Psoas muscle (tissue), 8 donors: ENCODE measurements around the gene SEMA6D. TPM values are rescaled to one million over a fixed set of nuclear protein-coding genes. Genes with fewer than 3 reads are reported as not detected.

Experiments used
- ATAC-seq, 4 donors: fragments of 200-7000 bp; cut with Tn5 transposase; one replicate each; pipeline ENCODE4 v1.9.1; 2020; ENCODE audit warnings: moderate library complexity in 3 of 4, mild to moderate bottlenecking in 2 of 4
- DNase-seq, 2 donors: peaks; one replicate each; pipeline ENCODE4 v3.0.0-alpha.2; 2020
- H3K27ac ChIP-seq: fragments of 200-600 bp; one replicate; pipeline ENCODE4 v1.8.0; 2022
- H3K27me3 ChIP-seq, 3 donors: fragments of 200-600 bp in 1 of 3; one replicate each; pipeline versions ENCODE4 v1.6.1 to v1.8.0; 2013 to 2022; ENCODE audit warnings: low read length in 2 of 3, mild to moderate bottlenecking in 2 of 3, moderate library complexity in 1 of 3; ENCODE audit not compliant: insufficient read depth in 3 of 3
- H3K36me3 ChIP-seq, 2 donors: fragments of 200-600 bp in 1 of 2; one replicate each; pipeline versions ENCODE4 v1.6.1 to v1.8.0; 2013 to 2022; ENCODE audit warnings: low read depth in 1 of 2, mild to moderate bottlenecking in 1 of 2, moderate library complexity in 1 of 2; ENCODE audit not compliant: insufficient read depth in 1 of 2
- H3K4me1 ChIP-seq: fragments of 200-600 bp; one replicate; pipeline ENCODE4 v1.8.0; 2022
- H3K4me3 ChIP-seq: fragments of 200-600 bp; one replicate; pipeline ENCODE4 v1.8.0; 2022; ENCODE audit warnings: mild to moderate bottlenecking
- H3K9me3 ChIP-seq: fragments of 200-600 bp; one replicate; pipeline ENCODE4 v1.8.0; 2022
- WGBS, 3 donors: extraction: QIAGEN DNeasy Blood & Tissue Kit; methylation state at CpG; one replicate each; pipeline versions ENCODE4 v1.1.6 to v1.1.7; 2013; 5-methylcytosine and 5-hydroxymethylcytosine counted together
- intact Hi-C, 2 donors: fragments of 100-400 bp; cut with DNase I; formaldehyde crosslinking; loops; one replicate each; pipeline versions ENCODE4 v1.11.0 to v1.14.2; 2022
- polyA plus RNA-seq, 3 donors: library from polyadenylated mRNA; stranded (reverse); fragments of 200-250 nt; gene quantifications; one replicate each; pipeline ENCODE4 v1.2.3, GENCODE V29; 2013
- total RNA-seq, 4 donors: library from RNA; stranded (reverse); fragmentation: NEBNext Ultra II Directional in 2 of 4; extraction: Animal tissue kit (Norgen Biotek cat#: 25700) in 2 of 4; gene quantifications; one replicate each; pipeline versions ENCODE4 v1.2.1 to v1.2.4, GENCODE V29; 2021 to 2023
- TF ChIP-seq, protein P1 (sequence below): fragments of 200-600 bp; IDR thresholded peaks from one replicate; pipeline ENCODE4 v1.8.0; 2022; ENCODE audit warnings: antibody characterized with exemption
- donor health status: healthy with polysubstance abuse.
- donor health status: DM: no; HTN: no; CAD: no; lungs with moderate emphysema.
- donor health status: Bipolar disorder and iron deficiency.
- donor health status: healthy.
- donor health status: DM: yes; HTN: yes; CAD: no.
- donor health status: DM: no; HTN: no; CAD: no.
- donor health status: DM: no; HTN: no; CAD: no.
- donor health status: DM: yes; HTN: yes; CAD: no.

Gene SEMA6D
- total and polyA plus RNA-seq, 7 donors, result 1.1 to 7.4 (median 3.6) TPM

- peaks cover 20% of the 10 kb centered on the region for H3K4me1 ChIP-seq
- peak in 1 of 4 donors; percentile 11 for ATAC-seq
- no peaks in the 10 kb centered on the region for H3K9me3 ChIP-seq
- H3K36me3 ChIP-seq, result no peaks in the 10 kb centered on the region
- TF ChIP-seq, protein P1, sequence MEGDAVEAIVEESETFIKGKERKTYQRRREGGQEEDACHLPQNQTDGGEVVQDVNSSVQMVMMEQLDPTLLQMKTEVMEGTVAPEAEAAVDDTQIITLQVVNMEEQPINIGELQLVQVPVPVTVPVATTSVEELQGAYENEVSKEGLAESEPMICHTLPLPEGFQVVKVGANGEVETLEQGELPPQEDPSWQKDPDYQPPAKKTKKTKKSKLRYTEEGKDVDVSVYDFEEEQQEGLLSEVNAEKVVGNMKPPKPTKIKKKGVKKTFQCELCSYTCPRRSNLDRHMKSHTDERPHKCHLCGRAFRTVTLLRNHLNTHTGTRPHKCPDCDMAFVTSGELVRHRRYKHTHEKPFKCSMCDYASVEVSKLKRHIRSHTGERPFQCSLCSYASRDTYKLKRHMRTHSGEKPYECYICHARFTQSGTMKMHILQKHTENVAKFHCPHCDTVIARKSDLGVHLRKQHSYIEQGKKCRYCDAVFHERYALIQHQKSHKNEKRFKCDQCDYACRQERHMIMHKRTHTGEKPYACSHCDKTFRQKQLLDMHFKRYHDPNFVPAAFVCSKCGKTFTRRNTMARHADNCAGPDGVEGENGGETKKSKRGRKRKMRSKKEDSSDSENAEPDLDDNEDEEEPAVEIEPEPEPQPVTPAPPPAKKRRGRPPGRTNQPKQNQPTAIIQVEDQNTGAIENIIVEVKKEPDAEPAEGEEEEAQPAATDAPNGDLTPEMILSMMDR, result no peak
- DNase-seq, result no peak
- no peaks in the 10 kb centered on the region for H3K27me3 ChIP-seq
- no peak overlapping the region for H3K27ac ChIP-seq
- H3K4me3 ChIP-seq, result no peak overlapping the region
- 65 to 71% (median 68%) methylated on average over 5 of the region's 5 CpGs for WGBS, 3 donors
- intact Hi-C loops, result loop anchor here in 1 of 2 donors (10.0 kb wide), 1 partner anchor 548 kb away; no protein-coding TSS in a partner anchor
Measured at GRCh38 chr15:47742334-47742733, 25.0 kb downstream of the SEMA6D start.

GRCh38 chr15:47742742-47743141, 25.4 kb downstream of the SEMA6D start:
- Histone ChIP-seq H3K27me3 (no peaks in the 10 kb centered on the region), H3K4me3 (no peak overlapping the region), H3K27ac (no peak overlapping the region), H3K9me3 (no peaks in the 10 kb centered on the region), H3K4me1 (peaks cover 16% of the 10 kb centered on the region), H3K36me3 (no peaks in the 10 kb centered on the region)
- WGBS, 3 donors, result 59 to 73% (median 64%) methylated on average over 2 of the region's 2 CpGs
- TF ChIP-seq, protein P1, result no peak
- DNase-seq (no peak), ATAC-seq (no peak)
- intact Hi-C loops, result loop anchor here in 1 of 2 donors (10.0 kb wide), 1 partner anchor 548 kb away; no protein-coding TSS in a partner anchor

DNA sequence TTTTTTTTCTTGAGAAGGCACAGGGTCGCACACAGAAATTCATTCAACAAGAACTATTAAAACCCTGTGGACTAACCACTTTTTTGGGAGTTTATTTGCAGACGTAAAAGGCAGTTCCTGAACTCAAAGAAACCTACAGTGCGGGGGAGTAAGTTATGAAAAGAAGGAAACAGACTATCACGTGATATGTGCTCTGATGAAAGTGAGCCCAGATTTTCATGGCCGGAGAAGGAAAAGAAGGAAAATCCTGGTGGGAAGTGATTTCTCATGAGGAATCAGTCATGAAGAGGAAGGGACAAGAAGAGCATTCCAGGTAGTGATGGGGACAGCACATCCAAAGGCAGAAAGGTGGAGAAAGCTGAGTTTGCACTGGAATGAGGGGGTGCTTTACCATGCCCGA, 26.1 kb downstream of the SEMA6D start:
- H3K4me3 ChIP-seq, result no peak overlapping the region
- no peaks in the 10 kb centered on the region for H3K27me3 ChIP-seq
- no peak for DNase-seq
- ATAC-seq, result no peak
- no peaks in the 10 kb centered on the region for H3K36me3 ChIP-seq
- TF ChIP-seq, protein P1, result no peak
- no peak overlapping the region for H3K27ac ChIP-seq
- H3K4me1 ChIP-seq, result peaks cover 17% of the 10 kb centered on the region
- intact Hi-C loops, result loop anchor here in 1 of 2 donors (10.0 kb wide), 1 partner anchor 549 kb away; no protein-coding TSS in a partner anchor
- H3K9me3 ChIP-seq, result no peaks in the 10 kb centered on the region
- WGBS, 3 donors, result 70 to 87% (median 78%) methylated on average over 6 of the region's 6 CpGs

GRCh38 chr15:47743886-47744285, 26.6 kb downstream of the SEMA6D start:
- no peak overlapping the region for H3K27ac ChIP-seq
- H3K27me3 ChIP-seq, result no peaks in the 10 kb centered on the region
- H3K36me3 ChIP-seq, result no peaks in the 10 kb centered on the region
- no peak overlapping the region for H3K4me3 ChIP-seq
- ATAC-seq (no peak), DNase-seq (no peak)
- WGBS, 3 donors, result 63 to 87% (median 71%) methylated on average over 1 of the region's 1 CpG
- intact Hi-C loops, result loop anchor here in 1 of 2 donors (10.0 kb wide), 1 partner anchor 549 kb away; no protein-coding TSS in a partner anchor
- peaks cover 15% of the 10 kb centered on the region for H3K4me1 ChIP-seq
- no peaks in the 10 kb centered on the region for H3K9me3 ChIP-seq
- TF ChIP-seq, protein P1, result no peak

DNA sequence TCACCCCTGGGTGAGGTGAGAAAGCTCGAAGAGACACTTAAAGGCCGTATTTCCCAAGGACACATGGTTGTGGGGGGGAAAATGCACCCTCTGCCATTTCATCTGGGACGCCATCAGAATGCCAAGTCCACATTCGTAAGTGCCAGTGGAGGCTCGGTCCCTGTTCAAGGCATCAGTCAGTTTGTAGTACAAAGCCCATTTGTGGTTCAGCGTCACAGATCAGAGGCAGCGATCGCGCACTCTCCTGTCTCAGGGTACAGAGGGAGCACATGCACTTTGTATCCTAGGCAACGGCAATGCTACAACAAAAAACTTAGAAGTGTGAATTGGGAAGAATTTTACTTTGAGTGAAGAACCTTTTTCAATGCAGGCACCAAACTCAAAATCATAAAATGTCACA, 27.2 kb downstream of the SEMA6D start:
- no peak for ATAC-seq
- Histone ChIP-seq H3K4me3 (no peak overlapping the region), H3K9me3 (no peaks in the 10 kb centered on the region), H3K27ac (no peak overlapping the region), H3K27me3 (no peaks in the 10 kb centered on the region), H3K36me3 (no peaks in the 10 kb centered on the region), H3K4me1 (peaks cover 19% of the 10 kb centered on the region)
- intact Hi-C loops, result loop anchor here in 1 of 2 donors (10.0 kb wide), 1 partner anchor 550 kb away; no protein-coding TSS in a partner anchor
- DNase-seq, result no peak
- TF ChIP-seq, protein P1, result no peak
- WGBS, 3 donors, result 87 to 96% (median 91%) methylated on average over 10 of the region's 10 CpGs
